Activated naive CD4-positive, alpha-beta T cell (primary cell): ENCODE results near the gene GOLGA6C.
"Not testable (repeated sequence)": the region's sequence is repeated elsewhere in the genome, so short reads cannot be mapped to it uniquely, and the experiment has no call there.

Experiments
- DNase-seq, 4 experiments: peaks; one replicate each; lab custom pipeline; 2025; lab: John Stamatoyannopoulos, UW

The GOLGA6C gene

GRCh38 chr15:75258620-75259343 lies 648 bp downstream of the GOLGA6C start:
- DNase-seq: not testable (repeated sequence)

- not testable (repeated sequence) for DNase-seq
Observed at GRCh38 chr15:75259873-75260272, 1.7 kb downstream of the GOLGA6C start.

GRCh38 chr15:75273751-75274359 lies 15.7 kb downstream of the GOLGA6C start:
- DNase-seq: not testable (repeated sequence)

GRCh38 chr15:75274509-75275107 lies 16.5 kb downstream of the GOLGA6C start:
- DNase-seq: not testable (repeated sequence)

- DNase-seq: not testable (repeated sequence)
Observed at GRCh38 chr15:75275617-75276016, 17.5 kb downstream of the GOLGA6C start.

- not testable (repeated sequence) for DNase-seq
Observed at GRCh38 chr15:75278497-75278896, 20.4 kb downstream of the GOLGA6C start.

GRCh38 chr15:75282572-75282971 lies 24.4 kb downstream of the GOLGA6C start, which contains the start of gene GOLGA6D:
TSS of gene GOLGA6D (plus strand) at chr15:75282835. CDS start at chr15:75282876, 41 bp downstream.
- DNase-seq: not testable (repeated sequence)

GRCh38 chr15:75284152-75284551 lies 26.0 kb downstream of the GOLGA6C start:
- not testable (repeated sequence) for DNase-seq

GRCh38 chr15:75293660-75294059 lies 35.5 kb downstream of the GOLGA6C start:
- not testable (repeated sequence) for DNase-seq

- not testable (repeated sequence) for DNase-seq
Observed at GRCh38 chr15:75298541-75299310, 40.6 kb downstream of the GOLGA6C start.

GRCh38 chr15:75299311-75299688 lies 41.2 kb downstream of the GOLGA6C start:
- not testable (repeated sequence) for DNase-seq

- DNase-seq: not testable (repeated sequence)
Observed at GRCh38 chr15:75300026-75300425, 41.9 kb downstream of the GOLGA6C start.

- DNase-seq: no peak
Observed at GRCh38 chr15:75302318-75302717, 44.2 kb downstream of the GOLGA6C start.

GRCh38 chr15:75302753-75303152 lies 44.6 kb downstream of the GOLGA6C start:
- DNase-seq: not testable (repeated sequence)

- no peak for DNase-seq
Observed at GRCh38 chr15:75306188-75306587, 48.1 kb downstream of the GOLGA6C start.

GRCh38 chr15:75307778-75308390 lies 49.8 kb downstream of the GOLGA6C start:
- DNase-seq: no peak

- no peak for DNase-seq
Observed at GRCh38 chr15:75309711-75310110, 51.6 kb downstream of the GOLGA6C start.

- not testable (repeated sequence) for DNase-seq
Observed at GRCh38 chr15:75312548-75312947, 54.4 kb downstream of the GOLGA6C start.

- no peak for DNase-seq
Observed at GRCh38 chr15:75313116-75313845, 55.1 kb downstream of the GOLGA6C start.

GRCh38 chr15:75314552-75315290 lies 56.6 kb downstream of the GOLGA6C start:
- no peak for DNase-seq
